CD4-positive, alpha-beta T cell (primary cell): Measurements from ENCODE around the gene OSBPL10. TPM values are rescaled to one million over a fixed set of nuclear protein-coding genes. Genes with fewer than 3 reads are reported as not detected.

Experiments
- ATAC-seq: fragments of 200-7000 bp; cut with Tn5 transposase; one replicate; pipeline ENCODE4 v1.10.0; 2022; ENCODE audit warnings: mild to moderate bottlenecking; ENCODE audit not compliant: poor library complexity
- CTCF ChIA-PET: fragments of 350-600 bp; sonication (Branson Sonifier 250); formaldehyde crosslinking; loops from one replicate; lab custom pipeline; 2021; ENCODE audit warnings: antibody characterized with exemption, inconsistent platforms; lab: Charles Lee
- POLR2A ChIA-PET: fragments of 350-600 bp; sonication (Branson Sonifier 250); formaldehyde crosslinking; loops from one replicate; lab custom pipeline; 2021; ENCODE audit warnings: antibody characterized with exemption, inconsistent platforms; lab: Charles Lee
- DNase-seq, 14 experiments: peaks; one replicate each; pipeline ENCODE4 v3.0.0-alpha.2; 2013 to 2020; ENCODE audit warnings: mixed read lengths in 2 of 14
- H3K27ac ChIP-seq, 2 donors: one replicate each; pipeline versions ENCODE4 v1.5.1 to v1.7.0; 2013; ENCODE audit warnings: low read length in 2 of 2, low read depth in 1 of 2, mild to moderate bottlenecking in 1 of 2
- H3K27me3 ChIP-seq, 2 experiments: 1 replicate in 1 of 2; 2 replicates in 1 of 2; pipeline versions ENCODE4 v1.6.1 to v1.7.0; 2013; ENCODE audit warnings: low read length in 2 of 2, control low read depth in 1 of 2, mild to moderate bottlenecking in 1 of 2, moderate library complexity in 1 of 2; ENCODE audit not compliant: insufficient read depth in 2 of 2, control insufficient read depth in 1 of 2
- H3K36me3 ChIP-seq: one replicate; pipeline ENCODE4 v1.6.1; 2013; ENCODE audit warnings: low read length, control low read depth; ENCODE audit not compliant: insufficient read depth
- H3K4me1 ChIP-seq: one replicate; pipeline ENCODE4 v1.6.1; 2013; ENCODE audit warnings: low read length, control low read depth; ENCODE audit not compliant: insufficient read depth
- H3K4me3 ChIP-seq: one replicate; pipeline ENCODE4 v1.5.1; 2013; ENCODE audit warnings: mild to moderate bottlenecking, low read length, moderate library complexity
- H3K9me3 ChIP-seq, 2 experiments: 1 replicate in 1 of 2; 2 replicates in 1 of 2; pipeline versions ENCODE4 v1.6.1 to v1.7.0; 2013; ENCODE audit warnings: low read length in 2 of 2, mild to moderate bottlenecking in 2 of 2, control low read depth in 1 of 2, moderate library complexity in 1 of 2; ENCODE audit not compliant: control insufficient read depth in 1 of 2, insufficient read depth in 1 of 2
- H3K27ac Mint-ChIP-seq: one replicate; pipeline ENCODE4 v1.8.0; 2020; ENCODE audit warnings: mixed read lengths
- H3K27me3 Mint-ChIP-seq: one replicate; pipeline ENCODE4 v1.8.0; 2021; ENCODE audit warnings: mixed read lengths
- H3K36me3 Mint-ChIP-seq: one replicate; pipeline ENCODE4 v1.8.0; 2021; ENCODE audit warnings: low read depth, mixed read lengths
- H3K4me1 Mint-ChIP-seq: one replicate; pipeline ENCODE4 v1.8.0; 2021; ENCODE audit warnings: low read depth, mixed read lengths
- H3K4me3 Mint-ChIP-seq: one replicate; pipeline ENCODE4 v1.8.0; 2020; ENCODE audit warnings: mild to moderate bottlenecking, mixed read lengths
- H3K9me3 Mint-ChIP-seq: one replicate; pipeline ENCODE4 v1.8.0; 2020; ENCODE audit warnings: mixed read lengths
- CTCF ChIP-seq: fragments of 200-600 bp; IDR thresholded peaks from one replicate; pipeline ENCODE4 v1.8.0; 2022; ENCODE audit warnings: antibody characterized with exemption, mild to moderate bottlenecking
- intact Hi-C, 2 experiments: fragments of 100-400 bp; cut with DNase I in 1 of 2; cut with micrococcal nuclease in 1 of 2; formaldehyde crosslinking; loops; one replicate each; pipeline versions ENCODE4 v1.15.1 to v1.9.0; 2023 to 2025; cut with DNase I, micrococcal nuclease
- total RNA-seq, 174 experiments: library from RNA in 2 of 174; stranded (reverse) in 2 of 174; gene quantifications; one replicate each; pipeline ENCODE4 v1.2.3 and lab custom pipeline; 2021 to 2026

The OSBPL10 gene
- total RNA-seq, 2 experiments from 2014 or later = not detected

GRCh38 chr3:31906182-31906581 lies 74.9 kb downstream of the OSBPL10 start:
- ChIA-PET CTCF (no interaction called here), POLR2A (no interaction called here)
- TF ChIP-seq CTCF = no peak
- H3K36me3 ChIP-seq = no peaks in the 10 kb centered on the region
- DNase-seq (no peak), ATAC-seq (no peak)
- no peak overlapping the region for H3K27ac ChIP-seq
- H3K9me3 Mint-ChIP-seq = no peaks in the 10 kb centered on the region
- no peak overlapping the region for H3K27ac Mint-ChIP-seq
- peaks cover 4% of the 10 kb centered on the region for H3K4me1 ChIP-seq
- H3K4me1 Mint-ChIP-seq = peaks cover 10% of the 10 kb centered on the region
- H3K27me3 ChIP-seq = no peaks in the 10 kb centered on the region
- H3K4me3 ChIP-seq = no peak overlapping the region
- H3K36me3 Mint-ChIP-seq = no peaks in the 10 kb centered on the region
- H3K4me3 Mint-ChIP-seq = no peak overlapping the region
- no peaks in the 10 kb centered on the region for H3K9me3 ChIP-seq
- intact Hi-C loops = no loop called here
- H3K27me3 Mint-ChIP-seq = no peaks in the 10 kb centered on the region

- H3K4me3 Mint-ChIP-seq = no peak overlapping the region
- ATAC-seq (no peak), DNase-seq (no peak)
- intact Hi-C loops = no loop called here
- no peak for TF ChIP-seq CTCF
- no peak overlapping the region for H3K27ac Mint-ChIP-seq
- H3K9me3 ChIP-seq = no peaks in the 10 kb centered on the region
- H3K4me3 ChIP-seq = no peak overlapping the region
- H3K27me3 ChIP-seq = no peaks in the 10 kb centered on the region
- peaks cover 4% of the 10 kb centered on the region for H3K4me1 ChIP-seq
- H3K27me3 Mint-ChIP-seq = no peaks in the 10 kb centered on the region
- H3K36me3 Mint-ChIP-seq = no peaks in the 10 kb centered on the region
- POLR2A ChIA-PET = interaction anchor here (0.6 kb wide), 1 partner anchor 23 kb away, joined by 3 read pairs; no protein-coding TSS in a partner anchor
- CTCF ChIA-PET = no interaction called here
- no peaks in the 10 kb centered on the region for H3K36me3 ChIP-seq
- no peaks in the 10 kb centered on the region for H3K9me3 Mint-ChIP-seq
- H3K4me1 Mint-ChIP-seq = peaks cover 10% of the 10 kb centered on the region
- H3K27ac ChIP-seq = no peak overlapping the region
These were observed 77.2 kb downstream of the OSBPL10 start for GRCh38 chr3:31903686-31904431.

GRCh38 chr3:31900583-31900982 lies 80.5 kb downstream of the OSBPL10 start:
- Histone ChIP-seq H3K27ac (no peak overlapping the region), H3K4me1 (peaks cover 4% of the 10 kb centered on the region), H3K36me3 (no peaks in the 10 kb centered on the region), H3K9me3 (no peaks in the 10 kb centered on the region), H3K27me3 (no peaks in the 10 kb centered on the region), H3K4me3 (no peak overlapping the region)
- CTCF ChIA-PET = no interaction called here
- Mint-ChIP-seq H3K4me3 (no peak overlapping the region), H3K4me1 (peaks cover 10% of the 10 kb centered on the region), H3K27ac (no peak overlapping the region), H3K36me3 (no peaks in the 10 kb centered on the region), H3K27me3 (no peaks in the 10 kb centered on the region), H3K9me3 (no peaks in the 10 kb centered on the region)
- no peak for DNase-seq
- POLR2A ChIA-PET = no interaction called here
- ATAC-seq = no peak
- no peak for TF ChIP-seq CTCF
- intact Hi-C loops = no loop called here
